ENCODE results near the gene NTM. TPM values are rescaled to one million over a fixed set of nuclear protein-coding genes. Genes with fewer than 3 reads are reported as not detected.

NTM gene
- total and polyA plus RNA-seq, 2 of the 8 experiments (the other 6 are each of a cell fraction or from before 2014, with no cell fraction given) = 13.4 to 20.0 TPM

GRCh38 chr11:131467645-131468394 is 97.4 kb downstream of the NTM start:
- no peaks in the 10 kb centered on the region; a peak in 1 of 4 replicates for H3K79me2 ChIP-seq (ENCODE audit: control insufficient read depth in 1 of 2, insufficient read depth in 2 of 2, low read length in 2 of 2)
- H3K23me2 ChIP-seq (ENCODE audit: low read depth, low read length) = no peaks in the 10 kb centered on the region; the same call in 1 of the 2 replicates
- H3K4me2 ChIP-seq (ENCODE audit: insufficient read depth in 1 of 2, low read depth in 2 of 2, low read length in 2 of 2) = no peak overlapping the region
- H4K8ac ChIP-seq (ENCODE audit: extremely low read depth, insufficient read depth, low read length) = no peak overlapping the region
- ChIA-PET POLR2A (ENCODE audit: partially characterized antibody) (no interaction called here), CTCF (ENCODE audit: partially characterized antibody) (interaction anchor here (0.6 to 9.5 kb wide), 15 partner anchors 8 to 441 kb away, joined by 3 to 149 read pairs (median 5); no protein-coding TSS in a partner anchor)
- H3K23ac ChIP-seq (ENCODE audit: insufficient read length) = no peak overlapping the region
- no peak overlapping the region for H2BK120ac ChIP-seq (replicated peaks; ENCODE audit: low read depth, low read length)
- no peak overlapping the region for H2BK5ac ChIP-seq (ENCODE audit: low read depth, low read length)
- H3K18ac ChIP-seq (ENCODE audit: extremely low read depth, low read length) = no peak overlapping the region
- H2BK20ac ChIP-seq (ENCODE audit: low read length) = no peak overlapping the region
- H3K4me3 ChIP-seq (ENCODE audit: extremely low read depth in 1 of 4, insufficient read depth in 2 of 4, low read depth in 3 of 4, low read length in 4 of 4) = no peak overlapping the region
- no peak overlapping the region for H2BK15ac ChIP-seq (ENCODE audit: low read length)
- no peak overlapping the region for H3K27ac ChIP-seq (ENCODE audit: low read depth, low read length)
- H3K4me1 ChIP-seq (replicated peaks in 1 of 4; ENCODE audit: control insufficient read depth in 3 of 4, insufficient read depth in 4 of 4, low read length in 3 of 4) = peaks cover 4 to 12% (median 9%) of the 10 kb centered on the region in 4 experiments; a peak in 6 of 7 replicates
- H3K36me3 ChIP-seq (ENCODE audit: control insufficient read depth in 2 of 4, insufficient read depth in 4 of 4, low read length in 3 of 4) = no peaks in the 10 kb centered on the region
- H3K14ac ChIP-seq (ENCODE audit: insufficient read length) = no peak overlapping the region
- H3K79me1 ChIP-seq (ENCODE audit: low read depth, low read length) = no peaks in the 10 kb centered on the region
- no peak overlapping the region for H4K91ac ChIP-seq (replicated peaks; ENCODE audit: insufficient read length, low read length)
- DNase-seq (ENCODE audit: low read depth in 1 of 2, low spot score in 2 of 2) (no peak), FAIRE-seq (no peak)
- H2BK12ac ChIP-seq (ENCODE audit: low read depth, low read length) = no peak overlapping the region
- no peaks in the 10 kb centered on the region for H4K20me1 ChIP-seq (replicated peaks in 1 of 2; ENCODE audit: control insufficient read depth in 1 of 2, insufficient read depth in 2 of 2, low read length in 2 of 2)
- H2AFZ ChIP-seq (ENCODE audit: low read length) = no peak overlapping the region
- no peak overlapping the region for H3K9ac ChIP-seq (replicated peaks in 1 of 4; ENCODE audit: extremely low read depth in 1 of 4, low read depth in 3 of 4, low read length in 3 of 4)
- H3K27me3 ChIP-seq (replicated peaks in 1 of 4; ENCODE audit: control insufficient read depth in 3 of 4, extremely low read depth in 1 of 4, insufficient read depth in 3 of 4, low read length in 3 of 4) = no peaks in the 10 kb centered on the region
- H2AK5ac ChIP-seq (ENCODE audit: low read depth, low read length) = no peak overlapping the region
- no peak overlapping the region for H3K56ac ChIP-seq (replicated peaks; ENCODE audit: insufficient read length, low read depth, low read length)
- no peak overlapping the region for H3K4ac ChIP-seq (replicated peaks; ENCODE audit: insufficient read length, low read depth, low read length)
- no peaks in the 10 kb centered on the region for H3K9me3 ChIP-seq (ENCODE audit: insufficient read depth in 2 of 2, low read depth in 1 of 2, low read length in 1 of 2)
- 88% methylated on average over 10 of the region's 10 CpGs; no CpG with 5 or more reads in 1 of the 2 experiments for WGBS, 2 experiments (ENCODE audit: extremely low coverage in 1 of 2, insufficient coverage in 1 of 2, insufficient read length in 1 of 2, insufficient replicate concordance in 2 of 2, low coverage in 1 of 2, low lambda C conversion rate in 2 of 2, missing lambda C conversion rate in 1 of 2)
- H4K5ac ChIP-seq (ENCODE audit: insufficient read length, low read depth, low read length) = no peak overlapping the region
- no peak for TF ChIP-seq RNF2 (IDR thresholded peaks at IDR 0.05; ENCODE audit: borderline replicate concordance, low read depth, low read length, missing control alignments, poor library complexity, severe bottlenecking)
- no peak for TF ChIP-seq CBX8 (IDR thresholded peaks at IDR 0.05; ENCODE audit: borderline replicate concordance, low read depth, low read length)
- no peak for TF ChIP-seq CREB1 (IDR thresholded peaks at IDR 0.05)
- TF ChIP-seq HDAC6 (IDR thresholded peaks at IDR 0.05; ENCODE audit: low read depth, low read length) = no peak
- no peak for TF ChIP-seq ATF3 (IDR thresholded peaks at IDR 0.05; ENCODE audit: insufficient read depth, low read depth, low read length)
- no peak for TF ChIP-seq JUND (IDR thresholded peaks at IDR 0.05; ENCODE audit: low read length)
- TF ChIP-seq SP4 (IDR thresholded peaks at IDR 0.05; ENCODE audit: low read length) = no peak
- TF ChIP-seq NRF1 (IDR thresholded peaks at IDR 0.05; ENCODE audit: low read depth, low read length) = no peak
- TF ChIP-seq RFX5 (IDR thresholded peaks at IDR 0.05; ENCODE audit: borderline replicate concordance, low read depth, low read length) = no peak
- TF ChIP-seq TAF7 (optimal IDR thresholded peaks at IDR 0.05; ENCODE audit: borderline replicate concordance, low read depth, low read length) = no peak
- TF ChIP-seq TAF1 (IDR thresholded peaks at IDR 0.05; ENCODE audit: low read depth, low read length) = no peak
- TF ChIP-seq YY1 (IDR thresholded peaks at IDR 0.05; ENCODE audit: low read depth, low read length) = no peak
